HEK293 (cell line): Measurements from ENCODE around the gene TGFBI.

ENCODE experiments used
- KLF1 ChIP-seq: fragments of 450-650 bp; formaldehyde crosslinking; IDR thresholded peaks from 2 replicates; pipeline ENCODE4 v1.5.1; 2016; ENCODE audit warnings: missing biosample characterization, missing genetic modification characterization
- TRIM28 ChIP-seq: IDR thresholded peaks from 2 replicates; pipeline ENCODE4 v1.6.1; 2011; ENCODE audit warnings: low read length, control low read depth, borderline replicate concordance
- WT1 ChIP-seq: fragments of 450-650 bp; formaldehyde crosslinking; IDR thresholded peaks from 2 replicates; pipeline ENCODE4 v1.5.1; 2016; ENCODE audit warnings: missing biosample characterization, missing genetic modification characterization
- ZBTB21 ChIP-seq: fragments of 450-650 bp; formaldehyde crosslinking; IDR thresholded peaks from 2 replicates; pipeline ENCODE4 v1.5.1; 2017; ENCODE audit warnings: missing biosample characterization, missing genetic modification characterization
- ZBTB7A ChIP-seq: fragments of 450-650 bp; formaldehyde crosslinking; IDR thresholded peaks from 2 replicates; pipeline ENCODE4 v1.5.1; 2016; ENCODE audit warnings: low read depth, missing biosample characterization, missing genetic modification characterization
- ZFP41 ChIP-seq: fragments of 450-650 bp; formaldehyde crosslinking; IDR thresholded peaks from 2 replicates; pipeline ENCODE4 v1.5.1; 2016; ENCODE audit warnings: missing biosample characterization, missing genetic modification characterization, borderline replicate concordance
- ZNF157 ChIP-seq: fragments of 450-650 bp; formaldehyde crosslinking; IDR thresholded peaks from 2 replicates; pipeline ENCODE4 v1.5.1; 2016; ENCODE audit warnings: missing biosample characterization, missing genetic modification characterization
- ZNF184 ChIP-seq: fragments of 450-650 bp; IDR thresholded peaks from 2 replicates; pipeline ENCODE4 v1.5.1; 2018; ENCODE audit warnings: missing biosample characterization, mild to moderate bottlenecking, missing genetic modification characterization
- ZNF2 ChIP-seq: fragments of 450-650 bp; formaldehyde crosslinking; IDR thresholded peaks from 2 replicates; pipeline ENCODE4 v1.5.1; 2016; ENCODE audit warnings: missing biosample characterization, missing genetic modification characterization
- ZNF302 ChIP-seq: fragments of 450-650 bp; formaldehyde crosslinking; IDR thresholded peaks from 2 replicates; pipeline ENCODE4 v1.5.1; 2016; ENCODE audit warnings: missing biosample characterization, missing genetic modification characterization, low read depth
- ZNF311 ChIP-seq: fragments of 450-650 bp; formaldehyde crosslinking; IDR thresholded peaks from 2 replicates; pipeline ENCODE4 v1.5.1; 2017; ENCODE audit warnings: missing biosample characterization, missing genetic modification characterization, borderline replicate concordance
- ZNF530 ChIP-seq: fragments of 450-650 bp; formaldehyde crosslinking; IDR thresholded peaks from 2 replicates; pipeline ENCODE4 v1.5.1; 2016; ENCODE audit warnings: low read depth, missing biosample characterization, missing genetic modification characterization
- ZNF558 ChIP-seq: fragments of 450-650 bp; formaldehyde crosslinking; IDR thresholded peaks from 2 replicates; pipeline ENCODE4 v1.5.1; 2016; ENCODE audit warnings: missing biosample characterization, missing genetic modification characterization
- ZNF623 ChIP-seq: fragments of 450-650 bp; formaldehyde crosslinking; IDR thresholded peaks from 2 replicates; pipeline ENCODE4 v1.5.1; 2016; ENCODE audit warnings: missing biosample characterization, missing genetic modification characterization
- ZNF629 ChIP-seq: fragments of 450-650 bp; formaldehyde crosslinking; IDR thresholded peaks from 2 replicates; pipeline ENCODE4 v1.5.1; 2017; ENCODE audit warnings: missing biosample characterization, missing genetic modification characterization
- ZNF670 ChIP-seq: fragments of 450-650 bp; formaldehyde crosslinking; IDR thresholded peaks from 2 replicates; pipeline ENCODE4 v1.5.1; 2016; ENCODE audit warnings: missing biosample characterization, missing genetic modification characterization, low read depth
- ZNF768 ChIP-seq: fragments of 450-650 bp; formaldehyde crosslinking; IDR thresholded peaks from 2 replicates; pipeline ENCODE4 v1.5.1; 2018; ENCODE audit warnings: missing biosample characterization, mild to moderate bottlenecking, missing genetic modification characterization
- ZSCAN23 ChIP-seq: fragments of 450-650 bp; formaldehyde crosslinking; IDR thresholded peaks from 2 replicates; pipeline ENCODE4 v1.5.1; 2016; ENCODE audit warnings: missing biosample characterization, missing genetic modification characterization
- TF ChIP-seq, protein P1 (sequence below): fragments of 450-650 bp; formaldehyde crosslinking; IDR thresholded peaks from 2 replicates; pipeline ENCODE4 v1.5.1; 2016; ENCODE audit warnings: missing biosample characterization, missing genetic modification characterization
- TF ChIP-seq, protein P2 (sequence below): fragments of 450-650 bp; formaldehyde crosslinking; IDR thresholded peaks from 2 replicates; pipeline ENCODE4 v1.5.1; 2016; ENCODE audit warnings: missing biosample characterization, missing genetic modification characterization, borderline replicate concordance
- TF ChIP-seq, protein P3 (sequence below): fragments of 450-650 bp; formaldehyde crosslinking; IDR thresholded peaks from 2 replicates; pipeline ENCODE4 v1.5.1; 2016; ENCODE audit warnings: missing biosample characterization, missing genetic modification characterization
- TF ChIP-seq, protein P4 (sequence below): fragments of 450-650 bp; formaldehyde crosslinking; IDR thresholded peaks from 2 replicates; pipeline ENCODE4 v1.5.1; 2016; ENCODE audit warnings: missing biosample characterization, missing genetic modification characterization
- TF ChIP-seq, protein P5 (sequence below): fragments of 450-650 bp; formaldehyde crosslinking; conservative IDR thresholded peaks from 2 replicates; pipeline ENCODE4 v1.5.1; 2016; ENCODE audit warnings: low read depth, missing biosample characterization, missing genetic modification characterization
- TF ChIP-seq, protein P6 (sequence below): fragments of 450-650 bp; IDR thresholded peaks from 2 replicates; pipeline ENCODE4 v1.5.1; 2018; ENCODE audit warnings: missing biosample characterization, missing genetic modification characterization

The TGFBI gene

DNA sequence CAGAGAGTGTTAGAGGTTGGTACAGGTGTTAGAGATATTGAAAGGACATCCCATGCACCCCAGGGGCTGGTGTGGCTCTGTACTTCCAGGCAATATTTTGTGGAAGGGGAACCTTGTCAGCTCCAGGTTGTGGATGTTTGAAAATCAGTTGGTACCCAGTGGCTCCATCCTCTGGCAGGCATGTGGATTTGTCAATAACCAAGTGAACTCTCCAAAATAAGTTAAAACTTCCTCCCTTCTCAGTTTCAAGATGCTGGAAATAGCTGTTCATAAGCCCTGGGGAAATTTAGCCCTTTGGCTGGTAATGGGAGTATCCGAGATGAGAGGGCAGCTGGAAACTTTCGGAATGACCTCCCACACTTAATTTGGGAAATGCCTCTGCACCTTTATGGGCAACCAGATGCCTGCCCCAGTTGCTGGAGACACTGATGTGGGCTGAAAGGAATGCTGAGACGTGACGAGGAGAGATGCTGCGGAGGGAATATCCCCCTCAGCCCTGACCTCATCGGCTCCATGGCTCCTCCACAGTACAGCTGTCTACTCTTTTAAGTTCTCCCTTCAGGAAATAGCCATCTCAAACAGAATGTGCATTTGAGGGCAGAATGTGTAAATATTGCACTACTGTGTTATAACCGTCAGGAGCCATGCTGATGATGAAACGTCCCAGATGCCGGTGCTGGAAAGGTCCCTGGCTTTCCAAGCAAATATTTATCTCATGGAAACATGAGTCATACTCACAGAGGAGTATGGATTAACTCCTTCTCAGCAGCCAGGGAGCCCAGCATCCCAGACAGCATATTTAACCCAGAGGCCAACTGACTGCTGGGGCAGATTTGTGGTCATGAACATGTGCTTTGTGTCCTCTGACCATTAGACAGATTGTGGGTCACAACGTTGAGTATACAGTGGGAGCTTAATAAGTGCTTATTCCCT lies 29.5 kb downstream of the TGFBI start (continued):
- TF ChIP-seq ZNF768 (tag by site-specific recombination) (no peak), ZNF184 (0 out of 2 replicates have a peak, but pooled peaks have one; percentile 7), ZNF311 (tag by site-specific recombination) (no peak), ZNF302 (tag by site-specific recombination) (no peak), ZNF530 (no peak), ZNF157 (tag by site-specific recombination) (no peak), ZNF670 (tag by site-specific recombination) (no peak), ZFP41 (tag by site-specific recombination) (no peak), TRIM28 (peak; percentile 52; the same call in 1 of the 2 replicates), ZNF623 (tag by site-specific recombination) (peak; percentile 13; the same call in 1 of the 2 replicates), ZBTB7A (tag by site-specific recombination) (no peak), WT1 (tag by site-specific recombination) (peak; percentile 73), ZNF2 (tag by site-specific recombination) (0 out of 2 replicates have a peak, but pooled peaks have one; percentile 32), ZBTB21 (tag by site-specific recombination) (peak; percentile 87), KLF1 (tag by site-specific recombination) (no peak), ZNF629 (tag by site-specific recombination) (peak; percentile 96), ZNF558 (tag by site-specific recombination) (0 out of 2 replicates have a peak, but pooled peaks have one; percentile 9), ZSCAN23 (tag by site-specific recombination) (peak; percentile 43; the same call in 1 of the 2 replicates)
- TF ChIP-seq, protein P1, sequence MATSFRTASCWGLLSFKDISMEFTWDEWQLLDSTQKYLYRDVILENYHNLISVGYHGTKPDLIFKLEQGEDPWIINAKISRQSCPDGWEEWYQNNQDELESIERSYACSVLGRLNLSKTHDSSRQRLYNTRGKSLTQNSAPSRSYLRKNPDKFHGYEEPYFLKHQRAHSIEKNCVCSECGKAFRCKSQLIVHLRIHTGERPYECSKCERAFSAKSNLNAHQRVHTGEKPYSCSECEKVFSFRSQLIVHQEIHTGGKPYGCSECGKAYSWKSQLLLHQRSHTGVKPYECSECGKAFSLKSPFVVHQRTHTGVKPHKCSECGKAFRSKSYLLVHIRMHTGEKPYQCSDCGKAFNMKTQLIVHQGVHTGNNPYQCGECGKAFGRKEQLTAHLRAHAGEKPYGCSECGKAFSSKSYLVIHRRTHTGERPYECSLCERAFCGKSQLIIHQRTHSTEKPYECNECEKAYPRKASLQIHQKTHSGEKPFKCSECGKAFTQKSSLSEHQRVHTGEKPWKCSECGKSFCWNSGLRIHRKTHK (tag by site-specific recombination): no peak
- TF ChIP-seq, protein P2, sequence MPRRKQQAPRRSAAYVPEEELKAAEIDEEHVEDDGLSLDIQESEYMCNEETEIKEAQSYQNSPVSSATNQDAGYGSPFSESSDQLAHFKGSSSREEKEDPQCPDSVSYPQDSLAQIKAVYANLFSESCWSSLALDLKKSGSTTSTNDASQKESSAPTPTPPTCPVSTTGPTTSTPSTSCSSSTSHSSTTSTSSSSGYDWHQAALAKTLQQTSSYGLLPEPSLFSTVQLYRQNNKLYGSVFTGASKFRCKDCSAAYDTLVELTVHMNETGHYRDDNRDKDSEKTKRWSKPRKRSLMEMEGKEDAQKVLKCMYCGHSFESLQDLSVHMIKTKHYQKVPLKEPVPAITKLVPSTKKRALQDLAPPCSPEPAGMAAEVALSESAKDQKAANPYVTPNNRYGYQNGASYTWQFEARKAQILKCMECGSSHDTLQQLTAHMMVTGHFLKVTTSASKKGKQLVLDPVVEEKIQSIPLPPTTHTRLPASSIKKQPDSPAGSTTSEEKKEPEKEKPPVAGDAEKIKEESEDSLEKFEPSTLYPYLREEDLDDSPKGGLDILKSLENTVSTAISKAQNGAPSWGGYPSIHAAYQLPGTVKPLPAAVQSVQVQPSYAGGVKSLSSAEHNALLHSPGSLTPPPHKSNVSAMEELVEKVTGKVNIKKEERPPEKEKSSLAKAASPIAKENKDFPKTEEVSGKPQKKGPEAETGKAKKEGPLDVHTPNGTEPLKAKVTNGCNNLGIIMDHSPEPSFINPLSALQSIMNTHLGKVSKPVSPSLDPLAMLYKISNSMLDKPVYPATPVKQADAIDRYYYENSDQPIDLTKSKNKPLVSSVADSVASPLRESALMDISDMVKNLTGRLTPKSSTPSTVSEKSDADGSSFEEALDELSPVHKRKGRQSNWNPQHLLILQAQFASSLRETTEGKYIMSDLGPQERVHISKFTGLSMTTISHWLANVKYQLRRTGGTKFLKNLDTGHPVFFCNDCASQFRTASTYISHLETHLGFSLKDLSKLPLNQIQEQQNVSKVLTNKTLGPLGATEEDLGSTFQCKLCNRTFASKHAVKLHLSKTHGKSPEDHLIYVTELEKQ (tag by site-specific recombination): peak; percentile 20; the same call in 1 of the 2 replicates
- TF ChIP-seq, protein P3, sequence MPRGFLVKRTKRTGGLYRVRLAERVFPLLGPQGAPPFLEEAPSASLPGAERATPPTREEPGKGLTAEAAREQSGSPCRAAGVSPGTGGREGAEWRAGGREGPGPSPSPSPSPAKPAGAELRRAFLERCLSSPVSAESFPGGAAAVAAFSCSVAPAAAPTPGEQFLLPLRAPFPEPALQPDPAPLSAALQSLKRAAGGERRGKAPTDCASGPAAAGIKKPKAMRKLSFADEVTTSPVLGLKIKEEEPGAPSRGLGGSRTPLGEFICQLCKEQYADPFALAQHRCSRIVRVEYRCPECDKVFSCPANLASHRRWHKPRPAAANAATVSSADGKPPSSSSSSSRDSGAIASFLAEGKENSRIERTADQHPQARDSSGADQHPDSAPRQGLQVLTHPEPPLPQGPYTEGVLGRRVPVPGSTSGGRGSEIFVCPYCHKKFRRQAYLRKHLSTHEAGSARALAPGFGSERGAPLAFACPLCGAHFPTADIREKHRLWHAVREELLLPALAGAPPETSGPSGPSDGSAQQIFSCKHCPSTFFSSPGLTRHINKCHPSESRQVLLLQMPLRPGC (tag by site-specific recombination): peak; percentile 69; the same call in 1 of the 2 replicates
- TF ChIP-seq, protein P4, sequence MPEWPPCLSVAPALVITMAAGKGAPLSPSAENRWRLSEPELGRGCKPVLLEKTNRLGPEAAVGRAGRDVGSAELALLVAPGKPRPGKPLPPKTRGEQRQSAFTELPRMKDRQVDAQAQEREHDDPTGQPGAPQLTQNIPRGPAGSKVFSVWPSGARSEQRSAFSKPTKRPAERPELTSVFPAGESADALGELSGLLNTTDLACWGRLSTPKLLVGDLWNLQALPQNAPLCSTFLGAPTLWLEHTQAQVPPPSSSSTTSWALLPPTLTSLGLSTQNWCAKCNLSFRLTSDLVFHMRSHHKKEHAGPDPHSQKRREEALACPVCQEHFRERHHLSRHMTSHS: no peak
- TF ChIP-seq, protein P5, sequence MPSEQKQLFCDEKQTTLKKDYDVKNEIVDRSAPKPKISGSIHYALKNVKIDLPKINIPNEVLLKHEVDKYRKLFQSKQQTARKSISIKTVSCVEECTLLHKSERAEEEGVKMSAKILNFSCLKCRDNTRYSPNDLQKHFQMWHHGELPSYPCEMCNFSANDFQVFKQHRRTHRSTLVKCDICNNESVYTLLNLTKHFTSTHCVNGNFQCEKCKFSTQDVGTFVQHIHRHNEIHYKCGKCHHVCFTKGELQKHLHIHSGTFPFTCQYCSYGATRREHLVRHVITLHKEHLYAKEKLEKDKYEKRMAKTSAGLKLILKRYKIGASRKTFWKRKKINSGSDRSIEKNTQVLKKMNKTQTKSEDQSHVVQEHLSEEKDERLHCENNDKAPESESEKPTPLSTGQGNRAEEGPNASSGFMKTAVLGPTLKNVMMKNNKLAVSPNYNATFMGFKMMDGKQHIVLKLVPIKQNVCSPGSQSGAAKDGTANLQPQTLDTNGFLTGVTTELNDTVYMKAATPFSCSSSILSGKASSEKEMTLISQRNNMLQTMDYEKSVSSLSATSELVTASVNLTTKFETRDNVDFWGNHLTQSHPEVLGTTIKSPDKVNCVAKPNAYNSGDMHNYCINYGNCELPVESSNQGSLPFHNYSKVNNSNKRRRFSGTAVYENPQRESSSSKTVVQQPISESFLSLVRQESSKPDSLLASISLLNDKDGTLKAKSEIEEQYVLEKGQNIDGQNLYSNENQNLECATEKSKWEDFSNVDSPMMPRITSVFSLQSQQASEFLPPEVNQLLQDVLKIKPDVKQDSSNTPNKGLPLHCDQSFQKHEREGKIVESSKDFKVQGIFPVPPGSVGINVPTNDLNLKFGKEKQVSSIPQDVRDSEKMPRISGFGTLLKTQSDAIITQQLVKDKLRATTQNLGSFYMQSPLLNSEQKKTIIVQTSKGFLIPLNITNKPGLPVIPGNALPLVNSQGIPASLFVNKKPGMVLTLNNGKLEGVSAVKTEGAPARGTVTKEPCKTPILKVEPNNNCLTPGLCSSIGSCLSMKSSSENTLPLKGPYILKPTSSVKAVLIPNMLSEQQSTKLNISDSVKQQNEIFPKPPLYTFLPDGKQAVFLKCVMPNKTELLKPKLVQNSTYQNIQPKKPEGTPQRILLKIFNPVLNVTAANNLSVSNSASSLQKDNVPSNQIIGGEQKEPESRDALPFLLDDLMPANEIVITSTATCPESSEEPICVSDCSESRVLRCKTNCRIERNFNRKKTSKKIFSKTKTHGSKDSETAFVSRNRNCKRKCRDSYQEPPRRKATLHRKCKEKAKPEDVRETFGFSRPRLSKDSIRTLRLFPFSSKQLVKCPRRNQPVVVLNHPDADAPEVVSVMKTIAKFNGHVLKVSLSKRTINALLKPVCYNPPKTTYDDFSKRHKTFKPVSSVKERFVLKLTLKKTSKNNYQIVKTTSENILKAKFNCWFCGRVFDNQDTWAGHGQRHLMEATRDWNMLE (tag by site-specific recombination): no peak
- TF ChIP-seq, protein P6, sequence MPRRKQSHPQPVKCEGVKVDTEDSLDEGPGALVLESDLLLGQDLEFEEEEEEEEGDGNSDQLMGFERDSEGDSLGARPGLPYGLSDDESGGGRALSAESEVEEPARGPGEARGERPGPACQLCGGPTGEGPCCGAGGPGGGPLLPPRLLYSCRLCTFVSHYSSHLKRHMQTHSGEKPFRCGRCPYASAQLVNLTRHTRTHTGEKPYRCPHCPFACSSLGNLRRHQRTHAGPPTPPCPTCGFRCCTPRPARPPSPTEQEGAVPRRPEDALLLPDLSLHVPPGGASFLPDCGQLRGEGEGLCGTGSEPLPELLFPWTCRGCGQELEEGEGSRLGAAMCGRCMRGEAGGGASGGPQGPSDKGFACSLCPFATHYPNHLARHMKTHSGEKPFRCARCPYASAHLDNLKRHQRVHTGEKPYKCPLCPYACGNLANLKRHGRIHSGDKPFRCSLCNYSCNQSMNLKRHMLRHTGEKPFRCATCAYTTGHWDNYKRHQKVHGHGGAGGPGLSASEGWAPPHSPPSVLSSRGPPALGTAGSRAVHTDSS (tag by site-specific recombination): no peak
